ENCODE results near the gene RSRC1. TPM values are rescaled to one million over a fixed set of nuclear protein-coding genes. Genes with fewer than 3 reads are reported as not detected.

RSRC1 gene
- total RNA-seq, 1 experiment from 2014 or later = 35.8 TPM

DNA sequence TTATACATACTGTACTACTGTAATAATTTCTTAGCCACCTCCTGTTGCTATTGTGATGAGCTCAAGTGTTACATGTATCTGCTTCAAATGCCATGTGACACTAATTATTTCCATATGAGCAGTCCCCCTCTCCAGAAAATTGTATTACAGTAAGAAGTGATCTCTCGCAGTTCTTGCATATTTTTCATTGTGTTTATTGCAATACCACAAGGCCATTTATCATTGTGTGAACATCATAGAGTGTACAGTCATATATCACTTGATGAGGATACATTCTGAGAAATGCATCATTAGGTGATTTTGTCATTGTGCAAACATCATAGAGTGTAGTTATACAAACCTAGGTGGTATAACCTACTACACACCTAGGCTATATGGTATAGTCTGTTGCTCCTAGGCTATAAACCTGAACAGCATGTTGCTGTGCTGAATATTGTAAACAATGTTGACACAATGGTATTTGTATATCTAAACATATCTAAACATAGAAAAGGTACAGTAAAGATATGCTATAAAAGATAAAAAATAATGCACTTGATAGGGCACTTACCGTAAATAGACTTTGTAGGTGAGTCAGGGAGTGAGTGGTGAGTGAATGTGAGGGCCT is 271.5 kb downstream of the RSRC1 start:
- CTCF ChIA-PET = no interaction called here
- intact Hi-C loops (cut with micrococcal nuclease) = no loop called here
- H3K27me3 Mint-ChIP-seq (ENCODE audit: insufficient read depth, unreplicated experiment) = no peaks in the 10 kb centered on the region
- POLR2A ChIA-PET = no interaction called here
- no peaks in the 10 kb centered on the region for H3K36me3 Mint-ChIP-seq (ENCODE audit: insufficient read depth, unreplicated experiment)
- H3K4me1 Mint-ChIP-seq (ENCODE audit: insufficient read depth, unreplicated experiment) = no peaks in the 10 kb centered on the region
- no peak for DNase-seq (ENCODE audit: unreplicated experiment)
- TF ChIP-seq, protein P1, sequence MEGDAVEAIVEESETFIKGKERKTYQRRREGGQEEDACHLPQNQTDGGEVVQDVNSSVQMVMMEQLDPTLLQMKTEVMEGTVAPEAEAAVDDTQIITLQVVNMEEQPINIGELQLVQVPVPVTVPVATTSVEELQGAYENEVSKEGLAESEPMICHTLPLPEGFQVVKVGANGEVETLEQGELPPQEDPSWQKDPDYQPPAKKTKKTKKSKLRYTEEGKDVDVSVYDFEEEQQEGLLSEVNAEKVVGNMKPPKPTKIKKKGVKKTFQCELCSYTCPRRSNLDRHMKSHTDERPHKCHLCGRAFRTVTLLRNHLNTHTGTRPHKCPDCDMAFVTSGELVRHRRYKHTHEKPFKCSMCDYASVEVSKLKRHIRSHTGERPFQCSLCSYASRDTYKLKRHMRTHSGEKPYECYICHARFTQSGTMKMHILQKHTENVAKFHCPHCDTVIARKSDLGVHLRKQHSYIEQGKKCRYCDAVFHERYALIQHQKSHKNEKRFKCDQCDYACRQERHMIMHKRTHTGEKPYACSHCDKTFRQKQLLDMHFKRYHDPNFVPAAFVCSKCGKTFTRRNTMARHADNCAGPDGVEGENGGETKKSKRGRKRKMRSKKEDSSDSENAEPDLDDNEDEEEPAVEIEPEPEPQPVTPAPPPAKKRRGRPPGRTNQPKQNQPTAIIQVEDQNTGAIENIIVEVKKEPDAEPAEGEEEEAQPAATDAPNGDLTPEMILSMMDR (IDR thresholded peaks at IDR 0.05; ENCODE audit: unreplicated experiment) = no peak
- no peaks in the 10 kb centered on the region for H3K9me3 Mint-ChIP-seq (ENCODE audit: unreplicated experiment)
- no peak overlapping the region for H3K4me3 Mint-ChIP-seq (ENCODE audit: unreplicated experiment)
- H3K27ac Mint-ChIP-seq (ENCODE audit: low read depth, unreplicated experiment) = no peak overlapping the region
- BruUV-seq (replicated peaks) = no TSS peak

DNA sequence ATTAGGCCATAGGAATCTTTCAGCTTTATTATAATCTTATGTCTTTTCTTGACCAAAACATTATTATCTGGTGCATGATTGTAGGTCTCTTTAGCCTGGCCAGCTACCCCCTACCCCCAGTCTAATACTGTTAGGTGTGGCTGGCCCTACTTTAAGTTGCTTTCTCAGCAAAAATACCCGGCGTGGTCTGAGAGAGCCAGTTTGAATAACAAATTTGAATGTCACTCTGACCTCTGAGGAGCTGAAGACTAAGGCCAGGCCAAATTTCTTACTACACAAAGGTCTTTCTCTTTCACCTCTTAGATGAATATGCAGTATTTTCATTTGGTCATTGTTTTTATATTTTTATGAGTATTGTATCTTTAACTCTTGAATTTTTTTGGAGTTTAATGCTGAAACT is 272.6 kb downstream of the RSRC1 start:
- Mint-ChIP-seq H3K4me1 (ENCODE audit: insufficient read depth, unreplicated experiment) (no peaks in the 10 kb centered on the region), H3K4me3 (ENCODE audit: unreplicated experiment) (no peak overlapping the region), H3K27me3 (ENCODE audit: insufficient read depth, unreplicated experiment) (no peaks in the 10 kb centered on the region), H3K36me3 (ENCODE audit: insufficient read depth, unreplicated experiment) (no peaks in the 10 kb centered on the region), H3K9me3 (ENCODE audit: unreplicated experiment) (no peaks in the 10 kb centered on the region), H3K27ac (ENCODE audit: low read depth, unreplicated experiment) (no peak overlapping the region)
- DNase-seq (ENCODE audit: unreplicated experiment) = no peak
- ChIA-PET POLR2A (interaction anchor here (1.3 kb wide), 1 partner anchor 10 kb away, joined by 3 read pairs; no protein-coding TSS in a partner anchor), CTCF (interaction anchor here (0.7 to 1.2 kb wide), 3 partner anchors 11 to 776 kb away, joined by 3 to 5 read pairs (median 3); no protein-coding TSS in a partner anchor)
- TF ChIP-seq, protein P1 (IDR thresholded peaks at IDR 0.05; ENCODE audit: unreplicated experiment) = no peak
- no TSS peak for BruUV-seq (replicated peaks)
- intact Hi-C loops (cut with micrococcal nuclease) = no loop called here

DNA sequence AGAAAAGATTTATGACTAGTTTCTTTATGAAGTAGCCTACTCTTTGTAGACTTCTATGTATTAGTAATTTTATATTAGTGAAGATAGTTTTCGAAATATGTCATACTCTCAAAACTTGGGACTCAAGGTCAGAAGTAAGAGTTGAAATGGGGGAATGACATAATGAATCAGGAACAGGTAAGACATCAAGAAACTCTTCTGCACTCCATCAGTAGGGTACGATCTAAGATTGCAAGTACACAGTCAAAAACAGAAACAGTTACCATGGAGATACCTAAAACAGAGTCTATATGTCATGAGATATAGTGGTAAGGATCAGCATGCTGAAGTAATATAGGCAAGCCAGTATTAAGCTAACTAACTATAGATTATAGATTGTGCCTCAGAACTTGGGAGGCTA is 274.1 kb downstream of the RSRC1 start:
- intact Hi-C loops (cut with micrococcal nuclease) = no loop called here
- no TSS peak for BruUV-seq (replicated peaks)

DNA sequence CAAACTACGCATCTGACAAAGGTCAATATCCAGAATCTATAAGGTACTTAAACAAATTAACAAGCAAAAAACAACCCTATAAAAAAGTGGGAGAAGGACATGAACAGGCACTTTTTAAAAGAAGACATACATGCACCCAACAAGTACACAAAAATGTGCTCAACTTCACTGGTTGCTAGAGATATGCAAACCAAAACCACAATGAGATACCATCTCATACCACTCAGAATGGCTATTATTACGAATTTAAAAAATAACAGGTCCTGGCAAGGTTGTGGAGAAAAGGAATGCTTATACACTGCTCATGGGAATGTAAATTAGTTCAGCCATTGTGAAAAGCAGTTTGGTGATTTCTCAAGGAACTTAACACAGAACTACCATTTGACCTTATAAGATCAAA is 285.5 kb downstream of the RSRC1 start:
- Mint-ChIP-seq H3K4me3 (ENCODE audit: unreplicated experiment) (no peak overlapping the region), H3K36me3 (ENCODE audit: insufficient read depth, unreplicated experiment) (peaks cover 6% of the 10 kb centered on the region), H3K4me1 (ENCODE audit: insufficient read depth, unreplicated experiment) (no peaks in the 10 kb centered on the region), H3K27me3 (ENCODE audit: insufficient read depth, unreplicated experiment) (no peaks in the 10 kb centered on the region), H3K27ac (ENCODE audit: low read depth, unreplicated experiment) (no peak overlapping the region), H3K9me3 (ENCODE audit: unreplicated experiment) (peaks cover 18% of the 10 kb centered on the region)
- intact Hi-C loops (cut with micrococcal nuclease) = no loop called here
- DNase-seq (ENCODE audit: unreplicated experiment) = no peak
- POLR2A ChIA-PET = no interaction called here
- CTCF ChIA-PET = interaction anchor here (2.2 kb wide), 1 partner anchor 864 kb away, joined by 5 read pairs; no protein-coding TSS in a partner anchor
- no TSS peak for BruUV-seq (replicated peaks)
- TF ChIP-seq, protein P1 (IDR thresholded peaks at IDR 0.05; ENCODE audit: unreplicated experiment) = no peak

More for the DNA sequence above, 274.1 kb downstream of the RSRC1 start:
- CTCF ChIA-PET = no interaction called here
- no peak overlapping the region for H3K27ac Mint-ChIP-seq (ENCODE audit: low read depth, unreplicated experiment)
- H3K27me3 Mint-ChIP-seq (ENCODE audit: insufficient read depth, unreplicated experiment) = no peaks in the 10 kb centered on the region
- no peak overlapping the region for H3K4me3 Mint-ChIP-seq (ENCODE audit: unreplicated experiment)
- no peaks in the 10 kb centered on the region for H3K9me3 Mint-ChIP-seq (ENCODE audit: unreplicated experiment)
- no peak for DNase-seq (ENCODE audit: unreplicated experiment)
- TF ChIP-seq, protein P1 (IDR thresholded peaks at IDR 0.05; ENCODE audit: unreplicated experiment) = no peak
- POLR2A ChIA-PET = interaction anchor here (1.5 kb wide), 1 partner anchor 10 kb away, joined by 3 read pairs; no protein-coding TSS in a partner anchor
- no peaks in the 10 kb centered on the region for H3K36me3 Mint-ChIP-seq (ENCODE audit: insufficient read depth, unreplicated experiment)
- H3K4me1 Mint-ChIP-seq (ENCODE audit: insufficient read depth, unreplicated experiment) = no peaks in the 10 kb centered on the region
